Measurements from ENCODE around the gene FBXO45.

GRCh38 chr3:196631682-196632045, 63.2 kb downstream of the FBXO45 start:
- TF ChIP-seq POLR2A (IDR thresholded peaks at IDR 0.05; ENCODE audit: low read depth, low read length): no peak
- no peak for TF ChIP-seq POLR2AphosphoS5 (IDR thresholded peaks at IDR 0.05; ENCODE audit: low read depth, low read length)

Data from GM12892 (cell line).